HG03457 (cell line): ENCODE data around the gene SULF2.

Source experiments
- ATAC-seq: cut with Tn5 transposase; IDR thresholded peaks from one replicate; pipeline ENCODE4 v1.9.1; 2021; ENCODE audit warnings: moderate number of reproducible peaks; ENCODE audit not compliant: unreplicated experiment

Gene SULF2

DNA sequence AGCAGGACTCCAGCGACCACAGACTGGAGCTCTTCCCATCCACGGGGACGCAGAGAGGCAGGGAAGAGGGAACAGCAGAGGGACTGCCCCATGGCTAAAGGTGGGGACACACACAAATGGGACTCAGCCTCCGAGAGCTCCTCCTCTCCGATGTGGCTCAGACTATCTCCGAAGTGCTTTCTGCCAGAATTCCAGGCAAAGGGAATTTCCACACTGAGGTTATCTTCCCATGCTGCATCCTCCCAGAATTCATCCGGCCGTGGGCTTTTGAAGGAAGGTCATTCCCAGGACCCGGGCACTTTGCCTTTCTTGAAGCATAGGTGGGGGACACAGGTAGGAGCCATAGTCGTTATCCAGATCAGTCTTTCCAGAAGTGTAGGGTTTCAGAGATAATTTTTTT lies 67.9 kb downstream of the SULF2 start:
- ATAC-seq, result no peak

DNA sequence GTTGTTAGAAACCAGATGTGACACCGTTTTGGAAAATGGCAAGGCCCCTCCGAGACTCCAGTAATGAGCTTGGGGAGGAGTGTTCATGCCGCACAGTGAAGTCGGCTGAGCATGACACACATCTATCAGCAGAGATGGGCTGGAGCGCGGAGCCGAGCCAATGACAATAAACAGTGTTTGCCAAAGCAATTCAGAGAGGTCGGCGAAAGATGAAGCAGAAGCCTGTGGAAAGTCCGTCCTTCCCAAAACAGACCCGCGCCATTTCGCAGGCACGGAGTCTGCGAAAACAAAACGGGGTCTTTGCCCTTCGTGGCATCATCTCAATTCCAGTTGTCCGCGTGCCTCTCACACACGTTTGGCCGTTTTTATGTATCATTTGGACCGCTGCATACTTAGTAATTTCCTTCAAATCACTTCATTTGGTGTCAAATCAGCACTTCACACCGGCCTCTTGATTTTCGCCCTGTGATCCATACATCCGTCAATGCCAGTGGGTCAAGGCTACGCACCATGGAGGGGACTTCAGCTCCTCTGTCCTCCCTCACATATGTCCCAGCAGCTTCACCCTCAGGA lies 71.3 kb downstream of the SULF2 start:
- ATAC-seq, result no peak

DNA sequence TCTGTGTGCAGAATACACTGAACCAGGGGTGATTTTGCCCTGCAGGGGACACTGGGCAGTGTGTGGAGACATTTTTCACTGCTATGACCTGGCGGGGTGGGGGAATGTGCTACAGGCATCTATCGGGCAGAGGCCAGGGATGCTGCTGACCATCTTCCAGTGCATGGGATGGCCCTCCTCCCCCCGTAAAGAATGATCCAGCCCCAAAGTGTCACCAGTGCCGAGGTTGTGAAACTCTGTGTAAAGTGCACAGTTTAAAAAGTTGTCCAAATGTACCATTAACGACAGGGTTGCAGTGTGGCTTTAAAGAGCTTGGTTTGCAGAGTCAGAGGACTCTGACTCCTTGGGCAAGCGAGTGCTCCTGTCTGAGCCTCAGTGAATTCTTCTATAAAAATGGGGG lies 72.1 kb downstream of the SULF2 start:
- ATAC-seq, result no peak

DNA sequence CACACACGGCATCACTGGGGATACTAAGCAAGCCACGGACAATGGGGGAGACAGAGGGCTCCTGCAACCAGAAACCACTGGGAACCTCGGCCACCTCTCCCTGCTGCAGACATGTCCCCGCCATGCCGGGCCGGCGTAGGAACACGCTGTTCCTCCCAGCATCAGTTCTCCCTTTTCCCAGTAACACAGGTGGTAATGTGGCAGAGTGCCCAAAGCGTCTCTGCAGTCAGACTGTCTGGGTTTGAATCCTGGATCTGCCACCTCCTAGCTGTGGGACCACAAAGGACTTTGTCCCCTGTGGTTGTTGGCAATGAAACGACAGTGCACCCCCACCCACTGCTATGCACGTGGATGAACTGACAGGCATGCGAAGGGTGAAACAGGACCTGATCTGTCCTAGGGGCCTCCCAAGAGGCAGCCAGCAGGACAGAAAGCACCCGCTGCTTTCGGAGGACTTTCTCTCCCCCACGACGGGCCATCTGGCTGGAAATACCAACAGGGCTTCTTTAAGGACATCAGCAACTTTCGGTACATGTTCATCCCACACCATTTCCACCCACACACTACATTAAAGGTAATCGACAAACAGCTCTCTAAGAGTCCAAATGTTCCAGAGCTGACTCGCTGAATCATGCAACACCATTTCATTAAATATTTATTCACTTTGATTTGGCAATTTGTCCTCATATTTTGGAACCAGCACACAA lies 74.1 kb downstream of the SULF2 start:
- no peak for ATAC-seq

DNA sequence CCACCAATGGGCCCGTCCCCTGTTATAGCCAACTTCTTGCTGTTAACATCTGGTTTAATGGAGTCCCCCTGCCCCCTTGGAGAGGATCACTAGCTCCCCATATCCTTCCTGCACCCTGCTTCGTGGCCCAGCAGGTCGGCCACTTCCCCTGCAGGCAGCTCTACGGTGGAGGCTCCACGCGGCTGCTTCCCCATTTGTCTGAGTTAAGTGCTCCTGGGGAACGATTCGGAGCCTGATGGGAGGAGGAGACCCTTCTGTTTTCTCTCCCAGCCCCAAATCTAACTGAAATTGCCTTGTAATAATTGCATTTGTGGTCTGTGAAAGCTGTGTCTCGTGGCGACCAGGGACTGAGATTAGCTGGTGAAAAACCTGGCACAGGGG lies 74.6 kb downstream of the SULF2 start:
- ATAC-seq, result no peak

DNA sequence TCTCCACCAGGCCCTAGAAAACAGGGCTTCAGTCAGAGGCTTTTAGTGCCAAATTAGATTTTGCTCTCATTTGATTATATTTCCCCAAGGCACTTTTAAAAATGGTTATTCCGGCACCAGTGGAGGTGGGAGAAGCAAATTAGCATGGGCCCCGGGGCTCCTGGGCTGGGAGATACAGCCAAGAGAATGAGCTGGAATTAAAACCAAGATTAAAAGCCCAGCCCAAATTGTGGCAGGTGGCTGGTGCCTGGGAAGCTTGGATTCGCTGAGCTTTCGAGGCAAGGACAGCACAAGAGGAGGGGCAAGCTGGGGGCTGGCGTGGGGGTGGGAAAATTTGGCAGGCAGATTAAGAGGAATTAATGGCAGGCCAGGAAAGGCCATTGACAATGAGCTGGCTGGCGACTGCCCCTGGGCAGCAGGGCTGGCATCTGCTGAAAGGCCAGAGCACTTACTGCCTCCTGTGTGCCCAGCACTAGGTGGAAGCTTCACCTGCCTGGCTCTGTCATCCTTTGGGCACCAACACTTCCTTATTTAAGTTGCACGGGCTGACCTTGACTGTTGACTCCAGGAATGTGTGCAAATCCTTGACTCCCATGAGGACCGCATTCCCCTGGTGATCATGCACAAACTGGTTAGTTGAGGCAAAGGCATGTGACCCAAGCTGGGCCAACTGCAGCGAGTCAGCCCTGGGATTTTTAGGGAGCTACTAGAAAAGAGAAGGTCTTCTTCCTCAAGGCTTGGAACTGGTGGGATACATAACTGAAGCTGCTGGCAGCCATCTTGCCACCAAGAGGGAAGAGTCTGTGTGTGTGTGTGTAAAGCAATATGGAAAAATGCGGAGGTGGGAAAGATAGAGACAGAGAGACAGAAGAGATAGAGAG lies 76.1 kb downstream of the SULF2 start:
- ATAC-seq, result no peak

DNA sequence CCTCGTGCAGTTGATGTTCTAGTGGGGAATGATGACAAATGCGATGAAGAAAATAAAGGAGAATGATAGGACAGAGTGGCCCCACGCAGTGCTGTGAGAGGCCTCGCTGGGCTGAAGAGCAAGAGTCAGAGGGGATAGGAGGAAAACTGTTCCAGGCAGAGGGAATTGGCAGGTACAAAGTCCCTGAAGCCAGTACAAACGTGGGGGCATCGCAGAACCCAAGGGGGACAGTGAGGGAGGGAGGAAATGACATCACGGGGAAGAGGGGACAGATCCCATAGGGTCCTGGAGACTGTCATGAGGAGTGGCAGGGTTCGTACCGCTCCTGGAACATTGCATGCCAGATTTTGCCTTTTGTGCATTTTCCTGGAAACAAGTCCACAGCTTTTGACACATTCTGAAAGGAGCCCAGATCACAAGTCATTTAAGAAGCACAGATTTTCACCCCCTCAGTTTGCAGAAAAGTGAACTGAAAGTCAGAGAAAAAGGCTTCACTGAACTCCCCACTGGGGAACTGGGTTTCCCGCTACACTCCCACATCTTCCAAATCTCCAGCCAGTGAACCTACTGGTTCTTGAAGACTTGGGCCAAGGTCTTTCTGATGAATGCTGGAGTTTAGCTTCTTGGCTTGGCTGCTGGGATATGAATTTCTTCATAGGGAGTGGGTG lies 77.0 kb downstream of the SULF2 start:
- ATAC-seq, result no peak

DNA sequence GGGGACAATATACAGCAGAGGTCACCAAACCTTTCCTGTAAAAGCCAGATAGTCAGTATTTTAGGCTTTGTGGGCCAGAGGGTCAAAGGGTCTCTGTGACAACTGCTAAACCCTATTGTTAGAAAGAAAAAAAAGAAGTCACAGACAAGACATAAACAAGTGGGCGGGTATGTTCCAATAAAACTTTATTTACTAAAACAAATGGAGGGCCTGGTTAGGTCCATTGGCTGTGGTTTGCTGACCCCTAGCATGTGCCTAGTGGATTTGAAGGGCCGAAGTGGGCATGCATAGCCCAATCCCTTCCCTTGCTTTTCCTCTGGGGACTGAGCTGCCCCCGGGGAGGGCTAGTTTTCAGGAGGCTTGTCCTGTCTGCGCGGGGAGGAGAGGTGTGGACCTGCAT lies 78.9 kb downstream of the SULF2 start:
- ATAC-seq, result no peak

DNA sequence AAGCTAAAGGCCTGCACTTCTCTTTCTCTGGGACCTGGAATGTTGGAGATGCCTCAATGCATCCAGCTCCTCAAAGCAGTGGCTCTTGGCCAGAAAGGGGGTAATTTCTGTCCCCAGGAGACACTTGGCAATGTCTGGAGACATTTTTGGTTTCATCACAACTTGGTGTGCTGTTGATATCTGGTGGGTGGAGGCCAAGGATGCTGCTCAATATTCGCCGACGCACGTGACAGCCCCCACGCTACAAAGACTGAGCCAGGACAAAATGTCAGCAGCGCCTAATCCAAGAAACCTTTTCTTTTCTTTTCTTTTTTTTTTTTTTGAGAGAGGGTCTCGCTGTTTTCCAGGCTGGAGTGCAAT lies 79.8 kb downstream of the SULF2 start:
- ATAC-seq, result no peak

DNA sequence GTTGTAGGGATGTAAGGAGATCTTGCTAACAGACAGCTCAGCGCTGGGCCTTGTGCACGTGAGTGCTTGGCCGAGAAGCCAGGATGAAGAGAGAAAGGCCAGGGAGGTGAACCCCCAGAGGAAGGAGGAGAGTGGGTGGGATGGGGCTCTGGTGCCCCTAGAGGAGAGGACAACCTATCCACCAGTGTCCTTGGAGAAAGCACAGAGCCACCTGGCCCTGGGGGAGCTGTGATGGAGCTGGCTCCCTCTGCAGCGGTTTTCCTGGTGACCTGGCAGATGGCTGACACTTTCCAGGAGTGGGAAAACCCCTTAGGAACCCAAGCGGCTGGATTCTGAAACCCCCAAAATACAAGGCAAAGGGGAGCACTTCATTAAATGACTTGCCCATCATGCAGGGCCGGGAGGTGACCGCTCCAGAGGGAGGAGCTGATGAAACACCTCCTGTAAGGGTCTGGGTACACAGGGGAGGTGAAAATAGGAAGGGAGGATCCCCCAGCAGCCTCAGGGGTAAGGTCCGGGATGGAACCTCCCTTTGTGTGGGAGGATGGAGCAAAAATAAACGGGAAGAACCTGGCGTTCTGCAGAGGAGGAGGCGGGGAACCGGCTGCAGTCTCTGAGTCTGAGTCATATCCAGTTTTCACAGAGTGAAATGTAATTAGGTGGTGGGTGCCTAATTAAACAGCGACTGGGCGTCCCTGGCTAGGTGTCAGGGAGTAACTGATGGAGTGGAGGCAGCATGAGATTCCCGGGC lies 80.4 kb downstream of the SULF2 start:
- ATAC-seq, result no peak

DNA sequence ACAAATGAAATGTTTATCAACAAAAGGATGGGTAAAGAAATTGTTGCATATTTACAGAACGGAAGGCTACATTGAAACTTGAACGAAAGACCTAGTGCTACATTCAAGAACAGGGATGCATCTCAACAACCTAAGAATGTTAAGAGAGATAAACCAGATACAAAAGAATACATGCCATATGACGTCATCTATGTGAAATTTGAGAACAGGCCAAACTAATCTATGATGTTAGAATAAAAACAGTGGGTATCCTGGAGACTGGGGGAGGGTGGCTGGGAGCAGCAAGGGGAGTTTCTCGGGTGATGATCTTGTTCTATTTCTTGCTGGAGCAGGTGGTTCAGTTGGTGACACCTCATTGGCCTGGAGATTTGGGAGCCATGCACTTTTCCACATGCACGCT lies 81.5 kb downstream of the SULF2 start:
- no peak for ATAC-seq

DNA sequence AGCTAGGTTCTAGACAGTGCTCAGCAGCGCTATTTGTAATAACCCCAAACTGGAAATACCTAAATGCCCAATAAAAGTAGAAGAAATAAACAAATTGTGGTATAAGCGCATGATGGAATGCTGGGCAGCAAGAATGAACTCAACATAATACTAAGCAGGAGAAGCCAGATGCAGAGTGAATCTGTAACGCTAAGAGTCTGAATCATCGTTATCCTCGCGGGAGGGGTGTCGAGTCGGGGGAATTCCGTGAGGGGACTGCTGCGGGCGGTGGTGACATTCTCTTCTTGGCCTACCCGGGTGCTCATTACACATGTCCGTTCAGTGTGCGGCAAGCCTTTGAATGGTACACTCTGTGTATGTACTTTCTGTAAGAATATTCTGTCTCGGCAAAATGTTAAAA lies 83.7 kb downstream of the SULF2 start:
- no peak for ATAC-seq

DNA sequence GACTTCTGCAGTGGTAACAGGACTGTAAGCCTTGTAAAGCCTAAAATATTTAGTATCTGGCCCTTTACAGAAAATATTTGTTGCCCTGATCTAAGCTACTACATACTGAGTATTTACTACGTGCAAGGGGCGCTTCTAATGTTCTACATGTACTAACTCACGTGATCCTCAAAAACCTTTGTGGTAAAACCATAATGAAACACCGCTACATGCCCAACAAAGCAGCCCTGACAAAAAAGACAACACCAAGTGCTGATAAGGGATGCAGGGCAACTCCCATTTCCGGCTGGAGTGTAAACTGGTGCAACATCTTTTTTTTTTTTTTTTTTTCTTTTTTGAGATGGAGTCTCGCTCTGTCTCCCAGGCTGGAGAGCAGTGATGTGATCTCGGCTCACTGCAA lies 85.0 kb downstream of the SULF2 start:
- ATAC-seq, result no peak

DNA sequence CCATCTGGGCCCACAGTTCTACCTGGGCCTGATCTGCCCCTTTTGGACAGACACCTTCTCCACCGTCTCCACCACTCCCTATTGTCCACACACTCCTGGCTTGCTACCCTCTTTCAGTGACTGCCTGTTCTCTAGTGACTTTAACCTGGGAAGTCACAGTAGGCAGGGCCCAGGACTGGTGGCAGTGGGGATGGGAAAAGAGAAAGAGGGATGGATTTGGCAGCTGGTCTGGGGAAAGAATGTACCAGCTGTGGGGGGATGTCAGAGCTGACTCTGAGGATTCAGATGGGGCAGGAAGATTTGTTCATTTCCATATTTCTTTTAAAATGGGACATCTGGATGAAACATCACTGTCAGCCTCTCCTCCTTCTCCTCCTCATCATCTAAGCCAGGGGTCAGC lies 85.5 kb downstream of the SULF2 start:
- ATAC-seq, result no peak

DNA sequence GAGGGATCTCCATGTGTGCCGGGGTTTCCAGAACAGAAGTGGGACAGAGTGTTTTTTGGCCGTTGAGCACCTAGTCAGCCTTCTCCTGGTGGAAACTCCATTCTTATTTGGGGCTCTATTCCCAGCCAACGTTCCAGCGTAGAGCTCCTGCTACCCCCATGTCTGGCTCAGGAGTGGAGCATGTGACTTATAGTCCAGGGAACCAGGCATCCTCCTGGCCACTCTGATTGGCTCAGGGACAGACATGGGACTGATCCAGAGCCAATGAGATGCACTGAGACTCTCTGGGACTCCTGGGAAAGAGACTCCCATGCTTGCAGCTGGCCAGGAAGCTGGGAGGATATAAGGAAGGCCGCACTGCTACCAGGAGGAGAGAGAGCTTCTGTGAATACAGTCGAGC lies 87.1 kb downstream of the SULF2 start:
- no peak for ATAC-seq

DNA sequence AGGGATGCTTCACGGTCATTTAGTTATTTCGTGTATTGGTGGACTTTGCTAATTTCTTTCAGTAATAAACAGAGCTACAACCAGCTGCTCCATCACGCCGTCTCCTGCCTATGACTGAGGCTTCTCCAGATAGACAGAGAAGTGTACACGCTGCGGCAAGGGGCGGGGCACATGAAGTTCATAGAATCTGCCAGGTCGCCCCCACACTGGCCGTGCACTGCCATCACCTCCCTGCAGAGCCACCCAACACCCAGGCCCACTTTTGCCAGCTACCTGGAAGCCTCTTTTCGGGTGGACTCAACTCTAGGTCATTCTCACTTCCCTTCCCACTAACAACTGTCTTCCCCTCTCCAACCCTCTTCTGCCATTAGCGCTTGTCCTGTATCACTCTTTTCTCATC lies 88.4 kb downstream of the SULF2 start:
- no peak for ATAC-seq

DNA sequence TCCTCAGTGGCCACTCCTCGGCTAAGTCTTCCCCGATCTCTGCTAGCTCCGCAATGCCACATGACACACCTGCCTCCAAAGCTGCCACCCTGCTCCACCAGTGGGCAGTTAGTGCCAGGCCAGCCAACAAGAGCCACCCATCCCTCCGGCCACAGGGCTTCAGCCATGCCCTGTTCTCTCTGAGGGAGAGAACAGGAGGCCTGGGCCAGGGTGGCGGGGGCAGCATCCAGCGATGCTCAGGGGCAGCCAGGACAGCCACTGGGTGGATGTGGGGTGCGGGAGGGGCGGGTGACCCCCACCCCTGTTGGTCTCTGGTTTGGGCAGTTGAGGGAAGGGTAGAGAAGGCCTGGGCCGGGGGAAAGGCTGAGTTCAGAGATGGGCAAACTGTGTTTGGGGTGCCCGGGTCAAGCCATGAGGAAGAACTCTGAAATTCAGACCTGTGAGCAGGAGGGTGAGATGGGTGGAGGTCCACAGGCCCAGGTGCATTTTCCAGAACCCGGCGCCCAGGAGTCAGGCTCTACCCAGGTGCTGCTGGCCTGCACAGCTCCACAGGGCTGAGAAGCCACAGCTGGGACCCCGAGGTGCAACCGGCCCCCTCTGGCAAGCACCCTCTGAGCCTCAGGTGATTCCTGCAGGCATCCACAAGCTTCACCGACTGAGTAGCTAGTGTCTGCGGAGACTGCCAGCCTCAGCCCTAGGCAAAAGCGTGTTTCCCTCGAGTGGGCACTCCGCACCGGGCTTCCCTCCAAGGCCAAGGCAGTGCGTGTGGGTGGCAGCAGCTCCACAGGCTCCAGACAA lies 91.1 kb downstream of the SULF2 start:
- ATAC-seq, result no peak

DNA sequence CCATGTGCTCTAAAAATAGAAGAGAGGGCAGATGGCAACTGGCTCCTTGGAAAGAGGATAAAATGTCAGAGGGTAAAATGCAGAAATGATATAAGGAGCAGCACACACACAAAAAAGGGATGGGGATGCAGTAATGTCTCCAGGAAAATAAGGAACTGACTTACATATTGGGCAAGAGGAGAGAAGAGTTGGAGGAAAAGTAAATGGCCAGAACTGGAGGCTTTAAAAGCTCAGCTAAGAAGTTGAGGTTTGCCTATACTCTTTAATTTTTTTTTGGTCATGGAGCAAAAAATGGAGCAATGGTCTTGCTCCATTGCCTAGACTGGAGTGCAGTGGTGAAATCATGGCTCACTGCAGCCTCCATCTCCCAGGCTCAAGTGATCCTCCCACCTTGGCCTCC lies 93.7 kb downstream of the SULF2 start:
- ATAC-seq, result no peak

DNA sequence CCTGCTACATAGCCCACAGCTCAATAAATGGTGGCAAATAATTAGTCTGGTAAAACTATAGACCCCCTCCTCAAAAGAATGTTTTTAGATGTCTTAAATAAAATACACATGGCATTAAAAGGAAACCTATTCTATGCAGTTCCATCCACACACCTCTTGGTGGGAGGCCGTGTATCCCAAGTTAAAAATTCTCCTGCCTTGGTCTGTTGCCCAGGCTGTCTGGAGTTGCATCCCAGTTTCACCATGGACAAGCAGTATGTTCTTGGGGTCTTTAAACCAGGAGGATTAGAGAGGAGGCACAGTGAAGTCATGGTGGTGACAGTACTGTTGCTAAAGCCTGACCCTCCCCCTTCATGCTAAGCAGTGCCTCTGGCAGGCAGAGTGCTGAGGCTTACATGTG lies 95.5 kb downstream of the SULF2 start:
- no peak for ATAC-seq
